Ectodermal cell (in vitro differentiated cells): ENCODE measurements around the gene JUND.

Source experiments
- H3K27ac ChIP-seq: 2 replicates; pipeline ENCODE4 v1.7.0; 2013; ENCODE audit warnings: mild to moderate bottlenecking, low read depth, low read length; ENCODE audit not compliant: insufficient read depth, poor library complexity, severe bottlenecking
- H3K27me3 ChIP-seq: 2 replicates; pipeline ENCODE4 v1.7.0; 2013; ENCODE audit warnings: mild to moderate bottlenecking, low read length; ENCODE audit not compliant: insufficient read depth, control insufficient read depth, poor library complexity, severe bottlenecking
- H3K36me3 ChIP-seq: one replicate; pipeline ENCODE4 v1.7.0; 2013; ENCODE audit warnings: low read length; ENCODE audit not compliant: control insufficient read depth, insufficient read depth
- H3K4me1 ChIP-seq: one replicate; pipeline ENCODE4 v1.7.0; 2013; ENCODE audit warnings: low read length; ENCODE audit not compliant: control insufficient read depth, insufficient read depth
- H3K4me3 ChIP-seq: 2 replicates; pipeline ENCODE4 v1.7.0; 2013; ENCODE audit warnings: low read depth, low read length, control low read depth; ENCODE audit not compliant: insufficient read depth
- H3K9me3 ChIP-seq: 2 replicates; pipeline ENCODE4 v1.7.0; 2013; ENCODE audit warnings: mild to moderate bottlenecking, low read length, moderate library complexity; ENCODE audit not compliant: control insufficient read depth
- WGBS, 2 experiments: methylation state at CpG; one replicate each; pipeline ENCODE4 v1.1.7; 2013; ENCODE audit warnings: missing lambda C conversion rate in 2 of 2; 5-methylcytosine and 5-hydroxymethylcytosine counted together

The JUND gene

DNA sequence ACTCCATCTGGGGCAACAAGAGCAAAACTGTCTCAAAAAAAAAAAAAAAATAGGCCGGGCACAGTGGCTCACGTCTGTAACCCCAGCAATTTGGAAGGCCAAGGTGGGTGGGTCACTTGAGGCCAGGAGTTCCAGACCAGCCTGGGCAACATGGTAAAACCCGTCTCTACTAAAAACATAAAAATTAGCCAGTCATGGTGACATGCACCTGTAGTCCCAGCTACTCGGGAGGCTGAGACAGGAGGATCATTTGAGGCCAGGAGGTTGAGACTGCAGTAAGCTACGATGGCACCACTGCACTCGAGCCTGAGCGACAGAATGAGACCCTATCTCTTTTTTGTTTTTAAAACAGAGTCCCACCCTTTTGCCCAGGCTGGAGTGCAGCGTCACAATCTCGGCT is 11.1 kb downstream of the JUND start:
- H3K9me3 ChIP-seq = no peaks in the 10 kb centered on the region
- WGBS, 2 experiments = 93 to 94% methylated on average over 9 of the region's 9 CpGs

GRCh38 chr19:18269070-18269723 is 12.2 kb downstream of the JUND start:
- Histone ChIP-seq H3K27ac (no peak overlapping the region), H3K36me3 (peaks cover 14% of the 10 kb centered on the region), H3K27me3 (no peaks in the 10 kb centered on the region), H3K4me1 (no peaks in the 10 kb centered on the region), H3K4me3 (no peak overlapping the region), H3K9me3 (no peaks in the 10 kb centered on the region)
- 89 to 91% methylated on average over 2 of the region's 2 CpGs for WGBS, 2 experiments

More for the DNA sequence above, 11.1 kb downstream of the JUND start:
- no peaks in the 10 kb centered on the region for H3K27me3 ChIP-seq
- no peak overlapping the region for H3K4me3 ChIP-seq
- no peak overlapping the region for H3K27ac ChIP-seq
- no peaks in the 10 kb centered on the region for H3K4me1 ChIP-seq
- peaks cover 14% of the 10 kb centered on the region for H3K36me3 ChIP-seq

GRCh38 chr19:18266771-18267686 is 14.4 kb downstream of the JUND start:
- WGBS, 2 experiments = 95% methylated on average over 42 of the region's 42 CpGs
- H3K27ac ChIP-seq = no peak overlapping the region
- no peak overlapping the region for H3K4me3 ChIP-seq
- H3K27me3 ChIP-seq = no peaks in the 10 kb centered on the region
- no peaks in the 10 kb centered on the region for H3K9me3 ChIP-seq
- H3K4me1 ChIP-seq = no peaks in the 10 kb centered on the region
- peaks cover 14% of the 10 kb centered on the region for H3K36me3 ChIP-seq

DNA sequence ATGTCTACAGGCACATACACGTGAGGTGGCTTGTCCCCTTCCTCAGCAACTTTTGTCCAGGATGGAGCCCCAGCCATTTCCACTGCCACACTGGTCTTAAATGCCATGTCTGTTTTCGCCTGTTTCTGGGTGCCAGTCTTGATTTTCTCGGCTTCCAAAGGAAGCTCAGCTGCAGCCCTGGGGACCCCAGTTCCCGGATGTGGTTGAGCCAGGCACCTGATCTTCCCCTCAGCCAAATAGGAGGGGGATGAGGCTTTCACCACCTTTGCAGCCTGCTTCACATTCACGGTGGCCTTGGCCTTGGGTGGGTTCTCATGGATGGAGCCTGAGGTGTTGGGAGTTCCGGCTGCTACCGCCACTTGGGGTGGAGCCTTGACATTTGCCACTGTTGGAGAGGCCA is 15.8 kb downstream of the JUND start:
- WGBS, 2 experiments = 96 to 97% methylated on average over 7 of the region's 7 CpGs
- no peaks in the 10 kb centered on the region for H3K9me3 ChIP-seq
- H3K36me3 ChIP-seq = peaks cover 14% of the 10 kb centered on the region
- no peak overlapping the region for H3K4me3 ChIP-seq
- H3K27ac ChIP-seq = no peak overlapping the region
- H3K4me1 ChIP-seq = no peaks in the 10 kb centered on the region
- no peaks in the 10 kb centered on the region for H3K27me3 ChIP-seq

DNA sequence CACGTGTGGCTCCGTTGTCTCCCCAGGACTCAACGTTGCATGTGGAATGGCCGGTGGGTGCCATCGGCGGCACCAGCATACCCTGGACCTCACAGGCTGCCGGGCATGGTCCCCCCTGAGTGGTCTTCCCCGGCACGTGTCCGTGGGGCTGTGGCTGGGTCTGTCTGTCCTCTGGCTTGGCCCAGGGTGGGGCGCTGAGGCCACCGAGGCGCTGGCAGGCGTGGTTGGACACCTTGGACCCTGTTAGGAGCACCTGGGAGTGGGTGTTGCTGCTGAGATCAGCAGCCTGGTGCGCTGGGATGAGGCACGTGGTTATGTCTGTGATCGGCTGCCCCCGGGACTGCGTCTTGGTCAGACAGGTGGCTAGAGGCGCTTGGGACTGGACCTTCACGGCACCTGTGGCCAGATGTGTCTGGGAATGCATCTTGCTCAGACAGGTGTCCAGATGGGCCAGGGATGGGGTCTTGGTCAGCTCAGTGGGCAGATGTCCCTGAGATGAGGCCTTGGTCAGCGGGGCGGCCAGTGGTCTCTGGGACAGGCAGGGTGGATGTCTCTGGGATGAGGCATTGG is 16.4 kb downstream of the JUND start:
- Histone ChIP-seq H3K9me3 (no peaks in the 10 kb centered on the region), H3K36me3 (peaks cover 14% of the 10 kb centered on the region), H3K27ac (no peak overlapping the region), H3K27me3 (no peaks in the 10 kb centered on the region), H3K4me3 (no peak overlapping the region), H3K4me1 (no peaks in the 10 kb centered on the region)
- WGBS, 2 experiments = 96% methylated on average over 23 of the region's 23 CpGs

DNA sequence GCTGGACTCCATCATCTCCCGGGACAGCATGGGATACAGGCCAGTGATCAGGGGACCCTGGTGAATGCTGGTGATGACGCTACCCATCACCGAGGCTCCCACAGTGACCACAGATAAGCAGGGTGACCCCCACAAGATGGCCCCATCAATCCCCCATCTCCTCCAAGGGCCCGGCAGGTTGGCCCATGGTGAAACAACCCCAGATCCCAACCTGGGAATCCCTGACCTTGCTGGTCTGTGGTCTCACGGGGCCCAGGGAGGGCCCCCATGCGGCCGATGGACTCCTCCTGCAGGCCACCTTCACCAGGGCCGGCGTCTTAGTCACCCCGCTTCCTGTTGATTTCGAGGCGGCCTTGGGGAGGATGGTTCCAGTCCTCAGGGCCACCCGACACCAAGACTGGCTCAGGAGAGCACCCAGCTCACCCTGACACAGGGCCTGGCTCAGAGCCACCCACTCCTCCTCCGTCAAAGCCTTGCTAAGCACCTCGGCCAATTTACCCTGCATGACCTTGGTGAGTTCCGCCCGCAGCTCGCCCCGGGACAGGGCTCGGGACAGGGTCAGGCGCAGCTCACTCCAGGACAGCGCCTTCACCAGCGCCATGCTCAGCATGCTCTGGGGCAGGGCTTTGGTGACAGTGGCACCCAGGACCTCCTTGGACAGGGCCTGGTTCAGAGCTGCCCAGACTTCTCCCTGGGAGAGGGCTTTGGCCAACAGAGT is 17.1 kb downstream of the JUND start:
- WGBS, 2 experiments = 95 to 96% methylated on average over 23 of the region's 23 CpGs
- H3K27me3 ChIP-seq = no peaks in the 10 kb centered on the region
- H3K9me3 ChIP-seq = no peaks in the 10 kb centered on the region
- H3K27ac ChIP-seq = no peak overlapping the region
- no peak overlapping the region for H3K4me3 ChIP-seq
- H3K36me3 ChIP-seq = peaks cover 14% of the 10 kb centered on the region
- H3K4me1 ChIP-seq = no peaks in the 10 kb centered on the region

DNA sequence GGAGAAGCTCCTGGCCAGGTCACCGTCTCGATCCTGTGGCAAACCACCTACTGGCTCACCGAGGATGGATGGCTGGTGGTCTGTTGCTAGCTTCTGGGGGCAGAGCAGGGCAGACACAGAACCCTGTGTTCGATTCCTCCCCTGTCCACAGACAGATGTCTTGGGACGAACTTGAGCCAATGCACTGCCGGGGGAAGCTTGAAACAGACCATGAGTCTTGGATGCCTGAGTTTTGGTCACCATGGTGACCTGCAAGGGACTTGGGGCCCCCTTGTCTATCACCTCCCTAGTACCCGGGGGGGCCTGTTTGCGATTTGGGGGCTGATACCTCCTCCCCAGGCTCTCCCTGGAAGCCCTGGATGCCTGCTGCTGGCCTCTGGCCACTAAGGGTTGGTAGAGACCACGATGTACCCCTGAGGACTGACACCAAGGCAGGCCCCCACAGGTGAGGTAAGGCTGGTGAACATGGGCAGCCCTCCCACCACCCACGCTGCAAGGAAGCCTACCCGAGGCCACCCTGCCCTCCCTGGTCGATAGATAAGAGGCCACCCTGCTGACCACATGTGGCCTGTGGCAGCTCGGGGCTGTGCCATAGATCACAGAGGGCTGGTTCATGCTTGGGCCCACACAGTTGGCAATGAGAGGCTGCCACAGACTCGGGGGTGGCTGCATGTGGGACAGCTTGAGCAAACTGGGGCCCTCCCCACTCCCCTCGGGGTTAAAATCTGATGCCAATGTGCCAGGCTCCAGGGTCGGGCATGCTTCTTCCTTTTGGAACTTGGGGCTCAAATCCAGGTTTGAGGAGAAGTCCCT is 17.9 kb downstream of the JUND start:
- Histone ChIP-seq H3K27me3 (no peaks in the 10 kb centered on the region), H3K4me3 (no peak overlapping the region), H3K36me3 (peaks cover 14% of the 10 kb centered on the region), H3K9me3 (no peaks in the 10 kb centered on the region), H3K4me1 (no peaks in the 10 kb centered on the region), H3K27ac (no peak overlapping the region)
- 93% methylated on average over 16 of the region's 16 CpGs for WGBS, 2 experiments

DNA sequence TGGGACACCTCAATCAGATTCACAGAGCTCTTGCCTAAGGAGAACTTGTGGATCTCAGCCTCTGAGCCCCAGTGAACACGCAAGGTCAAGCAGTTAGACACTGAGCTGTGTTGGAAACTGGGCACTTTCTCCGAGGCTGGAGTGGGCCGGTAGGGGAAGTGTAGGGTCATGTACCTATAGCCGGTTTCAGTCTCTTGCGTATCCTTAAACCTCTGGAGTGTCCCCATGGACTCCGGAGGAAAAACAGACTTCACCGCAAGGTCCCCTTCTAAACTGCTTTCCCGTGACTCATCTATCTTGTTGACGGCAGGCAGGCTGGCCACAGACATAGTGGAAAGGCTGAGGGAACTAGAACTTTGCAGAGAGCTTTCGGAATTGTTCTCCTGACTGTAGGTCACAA is 18.5 kb downstream of the JUND start:
- no peaks in the 10 kb centered on the region for H3K9me3 ChIP-seq
- WGBS, 2 experiments = 95 to 96% methylated on average over 10 of the region's 10 CpGs
- H3K27ac ChIP-seq = no peak overlapping the region
- H3K27me3 ChIP-seq = no peaks in the 10 kb centered on the region
- H3K4me1 ChIP-seq = no peaks in the 10 kb centered on the region
- H3K36me3 ChIP-seq = peaks cover 14% of the 10 kb centered on the region
- no peak overlapping the region for H3K4me3 ChIP-seq

GRCh38 chr19:18262144-18262543 is 19.3 kb downstream of the JUND start:
- H3K9me3 ChIP-seq = no peaks in the 10 kb centered on the region
- H3K27ac ChIP-seq = no peak overlapping the region
- H3K4me3 ChIP-seq = no peak overlapping the region
- no peaks in the 10 kb centered on the region for H3K27me3 ChIP-seq
- H3K4me1 ChIP-seq = no peaks in the 10 kb centered on the region
- H3K36me3 ChIP-seq = peaks cover 14% of the 10 kb centered on the region
